GM19463 (cell line): ENCODE data around the gene P2RY4.
"Not testable (repeated sequence)": the region's sequence is repeated elsewhere in the genome, so short reads cannot be mapped to it uniquely, and the experiment has no call there.

Source experiments
- ATAC-seq: cut with Tn5 transposase; IDR thresholded peaks from one replicate; pipeline ENCODE4 v1.9.1; 2021; ENCODE audit warnings: mild to moderate bottlenecking, moderate library complexity; ENCODE audit not compliant: unreplicated experiment

P2RY4 gene

GRCh38 chrX:70260104-70260503 lies at the start of gene P2RY4:
P2RY4 (minus strand) TSS chrX:70260204; CDS start chrX:70259624, 580 bp downstream.
- no peak for ATAC-seq

GRCh38 chrX:70301716-70302115 lies 41.7 kb upstream of the P2RY4 start:
- ATAC-seq: no peak

GRCh38 chrX:70293621-70294020 lies 33.6 kb upstream of the P2RY4 start:
- ATAC-seq: no peak

- ATAC-seq: no peak
Measured at GRCh38 chrX:70292788-70293187, 32.8 kb upstream of the P2RY4 start.

GRCh38 chrX:70289793-70290770 lies 30.1 kb upstream of the P2RY4 start, which contains the start of the genes KIF4A and PDZD11:
KIF4A (plus strand) TSS chrX:70290104; CDS start chrX:70290459, 355 bp downstream.
PDZD11 (minus strand) TSS chrX:70289927; CDS start chrX:70289341, 586 bp downstream.
- ATAC-seq: peak; percentile 96

- no peak for ATAC-seq
Measured at GRCh38 chrX:70289168-70289792, 29.3 kb upstream of the P2RY4 start.

- no peak for ATAC-seq
Measured at GRCh38 chrX:70281951-70282350, 21.9 kb upstream of the P2RY4 start, which contains the start of gene RAB41. RAB41 (plus strand) TSS chrX:70282172; CDS start chrX:70282218, 46 bp downstream.

GRCh38 chrX:70280573-70280972 lies 20.6 kb upstream of the P2RY4 start:
- no peak for ATAC-seq

GRCh38 chrX:70279081-70279480 lies 19.1 kb upstream of the P2RY4 start:
- ATAC-seq: no peak

GRCh38 chrX:70274029-70274428 lies 14.0 kb upstream of the P2RY4 start:
- not testable (repeated sequence) for ATAC-seq

GRCh38 chrX:70268034-70268433 lies 8.0 kb upstream of the P2RY4 start, which contains the start of gene ARR3:
ARR3 (plus strand) TSS chrX:70268334; CDS start chrX:70269386, 1,052 bp downstream.
- ATAC-seq: no peak

GRCh38 chrX:70264784-70265183 lies 4.8 kb upstream of the P2RY4 start:
- ATAC-seq: no peak

- peak; percentile 78 for ATAC-seq
Measured at GRCh38 chrX:70262952-70263567, 3.1 kb upstream of the P2RY4 start.

GRCh38 chrX:70257423-70258288 lies 2.3 kb downstream of the P2RY4 start:
- no peak for ATAC-seq

GRCh38 chrX:70255452-70255851 lies 4.6 kb downstream of the P2RY4 start:
- no peak for ATAC-seq

GRCh38 chrX:70254909-70255308 lies 5.1 kb downstream of the P2RY4 start:
- ATAC-seq: no peak

GRCh38 chrX:70254063-70254400 lies 6.0 kb downstream of the P2RY4 start:
- ATAC-seq: no peak

- no peak for ATAC-seq
Measured at GRCh38 chrX:70253377-70254062, 6.5 kb downstream of the P2RY4 start.

GRCh38 chrX:70252491-70252890 lies 7.5 kb downstream of the P2RY4 start:
- no peak for ATAC-seq

- ATAC-seq: no peak
Measured at GRCh38 chrX:70247252-70247651, 12.8 kb downstream of the P2RY4 start.
